Lower leg skin (tissue), 3 donors: ENCODE measurements around the gene LGR4.

Source experiments
- POLR2A ChIP-seq, 2 donors: fragments of 450-650 bp; IDR thresholded peaks; one replicate each; pipeline ENCODE4 v1.6.1; 2016 to 2017; ENCODE audit warnings: antibody characterized with exemption in 2 of 2, mild to moderate bottlenecking in 1 of 2, moderate library complexity in 1 of 2
- TF ChIP-seq, protein P1 (sequence below), 3 donors: fragments of 450-650 bp; IDR thresholded peaks; one replicate each; pipeline ENCODE4 v1.5.1; 2016; ENCODE audit warnings: antibody characterized with exemption in 3 of 3, mild to moderate bottlenecking in 3 of 3, moderate library complexity in 2 of 3

DNA sequence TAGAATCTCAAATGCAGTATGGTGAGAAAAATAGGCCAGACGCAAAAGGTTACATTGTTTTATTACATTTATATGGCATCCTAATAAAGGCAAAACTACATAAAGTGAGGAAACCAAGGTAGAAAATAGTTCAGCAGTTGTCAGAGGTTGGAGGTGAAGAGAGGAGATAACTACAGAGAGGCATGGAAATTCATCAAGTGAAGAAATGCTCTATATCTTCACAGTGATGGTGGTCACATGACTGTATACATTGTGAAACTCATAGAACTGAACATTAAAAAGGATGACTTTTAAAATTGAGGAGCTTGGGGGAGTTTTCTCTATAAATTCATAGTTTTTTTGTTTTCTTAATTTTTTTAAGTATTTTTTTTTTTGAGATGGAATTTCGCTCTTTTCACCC lies 14.4 kb downstream of the LGR4 start:
- TF ChIP-seq, protein P1, sequence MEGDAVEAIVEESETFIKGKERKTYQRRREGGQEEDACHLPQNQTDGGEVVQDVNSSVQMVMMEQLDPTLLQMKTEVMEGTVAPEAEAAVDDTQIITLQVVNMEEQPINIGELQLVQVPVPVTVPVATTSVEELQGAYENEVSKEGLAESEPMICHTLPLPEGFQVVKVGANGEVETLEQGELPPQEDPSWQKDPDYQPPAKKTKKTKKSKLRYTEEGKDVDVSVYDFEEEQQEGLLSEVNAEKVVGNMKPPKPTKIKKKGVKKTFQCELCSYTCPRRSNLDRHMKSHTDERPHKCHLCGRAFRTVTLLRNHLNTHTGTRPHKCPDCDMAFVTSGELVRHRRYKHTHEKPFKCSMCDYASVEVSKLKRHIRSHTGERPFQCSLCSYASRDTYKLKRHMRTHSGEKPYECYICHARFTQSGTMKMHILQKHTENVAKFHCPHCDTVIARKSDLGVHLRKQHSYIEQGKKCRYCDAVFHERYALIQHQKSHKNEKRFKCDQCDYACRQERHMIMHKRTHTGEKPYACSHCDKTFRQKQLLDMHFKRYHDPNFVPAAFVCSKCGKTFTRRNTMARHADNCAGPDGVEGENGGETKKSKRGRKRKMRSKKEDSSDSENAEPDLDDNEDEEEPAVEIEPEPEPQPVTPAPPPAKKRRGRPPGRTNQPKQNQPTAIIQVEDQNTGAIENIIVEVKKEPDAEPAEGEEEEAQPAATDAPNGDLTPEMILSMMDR (IDR thresholded peaks at IDR 0.05), result no peak
- no peak for TF ChIP-seq POLR2A (IDR thresholded peaks at IDR 0.05)
